MM.1S (cell line): ENCODE measurements around the gene CAND2.

ENCODE experiments used
- DNase-seq: peaks from one replicate; pipeline ENCODE4 v3.0.0-alpha.2; 2015
- H2AFZ ChIP-seq: fragments of 300-600 bp; sonication (generic); 2 replicates; pipeline ENCODE4 v1.6.0; 2016; ENCODE audit warnings: antibody characterized with exemption, low read length
- H3F3A ChIP-seq: fragments of 300-600 bp; sonication (generic); 2 replicates; pipeline ENCODE4 v1.6.1; 2016; ENCODE audit warnings: mild to moderate bottlenecking, antibody characterized with exemption, low read length, moderate library complexity, mixed read lengths; ENCODE audit not compliant: insufficient read depth
- H3K27ac ChIP-seq: fragments of 300-600 bp; sonication (generic); 2 replicates; pipeline ENCODE4 v1.5.1; 2016; ENCODE audit warnings: mild to moderate bottlenecking, low read length
- H3K27me3 ChIP-seq: fragments of 300-600 bp; sonication (generic); replicated peaks from 2 replicates; pipeline ENCODE4 v1.6.0; 2016; ENCODE audit warnings: low read length; ENCODE audit not compliant: insufficient read depth
- H3K36me3 ChIP-seq: fragments of 300-600 bp; sonication (generic); replicated peaks from 2 replicates; pipeline ENCODE4 v1.6.1; 2016; ENCODE audit warnings: mild to moderate bottlenecking, low read length, mixed read lengths; ENCODE audit not compliant: insufficient read depth
- H3K4me1 ChIP-seq: fragments of 300-600 bp; sonication (generic); 2 replicates; pipeline ENCODE4 v1.6.1; 2016; ENCODE audit warnings: low read length, mixed read lengths
- H3K4me2 ChIP-seq: fragments of 300-600 bp; sonication (generic); 2 replicates; pipeline ENCODE4 v1.6.0; 2016; ENCODE audit warnings: low read depth, low read length
- H3K4me3 ChIP-seq: fragments of 300-600 bp; sonication (generic); 2 replicates; pipeline ENCODE4 v1.5.1; 2016; ENCODE audit warnings: low read length, mixed read lengths
- H3K79me2 ChIP-seq: fragments of 300-600 bp; sonication (generic); 2 replicates; pipeline ENCODE4 v1.6.1; 2016; ENCODE audit warnings: mixed run types, low read length, mixed read lengths
- H3K9ac ChIP-seq: fragments of 300-600 bp; sonication (generic); 2 replicates; pipeline ENCODE4 v1.6.1; 2016; ENCODE audit warnings: low read length, mixed read lengths
- H3K9me2 ChIP-seq: fragments of 300-600 bp; sonication (generic); replicated peaks from 2 replicates; pipeline ENCODE4 v1.6.1; 2016; ENCODE audit warnings: mild to moderate bottlenecking, low read length, mixed read lengths; ENCODE audit not compliant: insufficient read depth
- H3K9me3 ChIP-seq: fragments of 300-600 bp; sonication (generic); replicated peaks from 2 replicates; pipeline ENCODE4 v1.6.1; 2016; ENCODE audit warnings: mild to moderate bottlenecking, low read length, mixed read lengths; ENCODE audit not compliant: insufficient read depth
- H4K20me1 ChIP-seq: fragments of 300-600 bp; sonication (generic); 2 replicates; pipeline ENCODE4 v1.6.1; 2016; ENCODE audit warnings: mild to moderate bottlenecking, low read length, moderate library complexity, mixed read lengths; ENCODE audit not compliant: insufficient read depth
- EZH2 ChIP-seq: fragments of 300-600 bp; sonication (generic); optimal IDR thresholded peaks from 2 replicates; pipeline ENCODE3; 2017; ENCODE audit warnings: low read depth, mild to moderate bottlenecking, antibody characterized with exemption, low read length, mixed read lengths
- EZH2phosphoT487 ChIP-seq: fragments of 300-600 bp; sonication (generic); IDR thresholded peaks from 2 replicates; pipeline ENCODE4 v1.6.1; 2018; ENCODE audit warnings: antibody characterized with exemption, low read length
- TF ChIP-seq, protein P1 (sequence below): fragments of 300-600 bp; sonication (generic); IDR thresholded peaks from 2 replicates; pipeline ENCODE4 v1.5.1; 2016; ENCODE audit warnings: antibody characterized with exemption, low read length, mixed read lengths

CAND2 gene

GRCh38 chr3:12750658-12751071, 45.8 kb upstream of the CAND2 start:
- DNase-seq: no peak
- Histone ChIP-seq H3K27ac (no peak overlapping the region), H3K27me3 (no peaks in the 10 kb centered on the region), H2AFZ (no peak overlapping the region), H3K9ac (no peak overlapping the region), H4K20me1 (no peaks in the 10 kb centered on the region), H3K9me3 (no peaks in the 10 kb centered on the region), H3K79me2 (no peaks in the 10 kb centered on the region), H3K36me3 (no peaks in the 10 kb centered on the region), H3K9me2 (no peaks in the 10 kb centered on the region), H3K4me3 (no peak overlapping the region), H3K4me1 (no peaks in the 10 kb centered on the region), H3K4me2 (no peak overlapping the region), H3F3A (no peaks in the 10 kb centered on the region)
- TF ChIP-seq EZH2phosphoT487 (no peak), EZH2 (no peak)
- TF ChIP-seq, protein P1, sequence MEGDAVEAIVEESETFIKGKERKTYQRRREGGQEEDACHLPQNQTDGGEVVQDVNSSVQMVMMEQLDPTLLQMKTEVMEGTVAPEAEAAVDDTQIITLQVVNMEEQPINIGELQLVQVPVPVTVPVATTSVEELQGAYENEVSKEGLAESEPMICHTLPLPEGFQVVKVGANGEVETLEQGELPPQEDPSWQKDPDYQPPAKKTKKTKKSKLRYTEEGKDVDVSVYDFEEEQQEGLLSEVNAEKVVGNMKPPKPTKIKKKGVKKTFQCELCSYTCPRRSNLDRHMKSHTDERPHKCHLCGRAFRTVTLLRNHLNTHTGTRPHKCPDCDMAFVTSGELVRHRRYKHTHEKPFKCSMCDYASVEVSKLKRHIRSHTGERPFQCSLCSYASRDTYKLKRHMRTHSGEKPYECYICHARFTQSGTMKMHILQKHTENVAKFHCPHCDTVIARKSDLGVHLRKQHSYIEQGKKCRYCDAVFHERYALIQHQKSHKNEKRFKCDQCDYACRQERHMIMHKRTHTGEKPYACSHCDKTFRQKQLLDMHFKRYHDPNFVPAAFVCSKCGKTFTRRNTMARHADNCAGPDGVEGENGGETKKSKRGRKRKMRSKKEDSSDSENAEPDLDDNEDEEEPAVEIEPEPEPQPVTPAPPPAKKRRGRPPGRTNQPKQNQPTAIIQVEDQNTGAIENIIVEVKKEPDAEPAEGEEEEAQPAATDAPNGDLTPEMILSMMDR: no peak

- no peaks in the 10 kb centered on the region for H3F3A ChIP-seq
- no peak overlapping the region for H3K4me3 ChIP-seq
- H3K4me1 ChIP-seq: no peaks in the 10 kb centered on the region
- no peak overlapping the region for H3K27ac ChIP-seq
- H2AFZ ChIP-seq: no peak overlapping the region
- H3K9ac ChIP-seq: no peak overlapping the region
- TF ChIP-seq EZH2 (no peak), EZH2phosphoT487 (no peak)
- TF ChIP-seq, protein P1: no peak
- no peaks in the 10 kb centered on the region for H3K79me2 ChIP-seq
- H3K27me3 ChIP-seq: no peaks in the 10 kb centered on the region
- H4K20me1 ChIP-seq: no peaks in the 10 kb centered on the region
- H3K9me3 ChIP-seq: no peaks in the 10 kb centered on the region
- no peak for DNase-seq
- H3K36me3 ChIP-seq: no peaks in the 10 kb centered on the region
- no peak overlapping the region for H3K4me2 ChIP-seq
- no peaks in the 10 kb centered on the region for H3K9me2 ChIP-seq
These were observed 44.9 kb upstream of the CAND2 start for GRCh38 chr3:12751571-12751970.

GRCh38 chr3:12752102-12752501, 44.4 kb upstream of the CAND2 start:
- H3K4me2 ChIP-seq: no peak overlapping the region
- no peaks in the 10 kb centered on the region for H3K79me2 ChIP-seq
- no peak overlapping the region for H2AFZ ChIP-seq
- no peaks in the 10 kb centered on the region for H3K27me3 ChIP-seq
- no peaks in the 10 kb centered on the region for H3K4me1 ChIP-seq
- H3K9me2 ChIP-seq: no peaks in the 10 kb centered on the region
- no peaks in the 10 kb centered on the region for H3K9me3 ChIP-seq
- no peaks in the 10 kb centered on the region for H3K36me3 ChIP-seq
- H3F3A ChIP-seq: no peaks in the 10 kb centered on the region
- no peak for TF ChIP-seq EZH2phosphoT487
- no peak for TF ChIP-seq EZH2
- TF ChIP-seq, protein P1: no peak
- H3K9ac ChIP-seq: no peak overlapping the region
- no peak for DNase-seq
- no peaks in the 10 kb centered on the region for H4K20me1 ChIP-seq
- no peak overlapping the region for H3K4me3 ChIP-seq
- H3K27ac ChIP-seq: no peak overlapping the region
